NCI-H2171 (cell line): ENCODE measurements around the gene PRKAA2.
A peak's percentile ranks its signal among the peaks of the same experiment; 100 is the strongest.

Source experiments
- DNase-seq: peaks from one replicate; lab custom pipeline; 2025; lab: John Stamatoyannopoulos, UW

The PRKAA2 gene

DNA sequence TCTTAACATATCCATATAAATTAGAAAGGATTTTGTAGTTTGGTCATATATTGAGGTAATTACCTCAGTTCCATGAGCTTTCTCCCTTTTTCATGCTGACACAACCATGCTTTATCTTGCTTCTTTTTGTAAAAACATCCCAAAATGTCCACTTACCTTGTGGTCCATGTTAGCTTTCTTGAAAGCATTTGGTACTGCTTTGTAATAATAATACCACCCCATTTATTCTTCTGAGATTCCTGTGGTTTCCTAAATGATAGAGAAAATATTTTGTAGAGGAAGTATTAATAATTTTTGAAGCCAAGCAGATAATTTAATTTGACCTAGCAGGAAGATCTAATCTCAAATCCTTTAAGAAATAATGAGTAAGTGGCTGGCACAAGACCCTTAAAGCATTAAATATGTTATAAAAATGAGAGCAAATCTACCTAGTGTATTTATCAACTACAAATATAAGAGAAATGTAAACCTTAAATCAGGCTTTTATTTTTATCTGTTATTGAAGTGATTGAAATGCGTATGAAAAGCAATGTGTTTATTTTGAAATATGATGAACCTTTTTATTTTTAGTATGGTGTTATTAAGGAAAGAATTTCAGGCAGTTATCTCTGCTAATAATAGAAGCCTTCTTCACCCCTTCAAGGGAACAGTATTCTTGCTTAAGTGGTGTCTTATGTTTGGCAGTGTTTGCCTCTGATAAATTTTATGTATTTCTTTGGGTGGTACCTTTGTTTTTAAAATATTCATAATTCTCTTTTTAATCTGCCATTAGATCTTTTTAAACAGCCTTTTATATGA, 9.2 kb downstream of the PRKAA2 start:
- no peak for DNase-seq

DNA sequence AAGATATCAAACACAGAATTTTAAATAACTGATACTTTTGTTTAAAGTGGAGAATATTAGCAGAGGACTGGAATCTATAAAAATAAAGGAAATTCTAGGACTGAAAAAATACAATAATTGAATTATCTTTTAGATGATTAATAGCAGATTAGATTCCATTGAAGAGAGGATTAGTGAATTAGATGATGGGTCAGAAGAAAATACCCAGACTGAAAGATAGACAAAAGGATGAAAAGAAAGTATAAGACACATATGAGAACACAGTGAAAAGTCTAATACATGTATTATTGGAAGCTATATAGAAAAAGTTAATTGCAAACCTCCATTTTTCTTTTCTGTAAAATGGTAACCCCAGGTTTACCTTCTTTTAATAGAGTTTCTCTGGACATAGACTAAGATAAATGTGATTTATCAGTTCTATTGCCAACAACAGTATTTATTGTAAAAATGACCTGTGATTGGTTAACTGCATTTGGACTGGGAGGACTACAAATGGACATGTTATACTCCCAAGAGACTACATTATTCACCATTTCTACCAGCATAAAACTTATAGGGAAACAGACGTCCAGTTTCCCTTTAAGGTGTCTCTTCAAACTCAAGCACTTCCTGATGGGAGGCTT, 11.0 kb downstream of the PRKAA2 start:
- DNase-seq: no peak

GRCh38 chr1:56658254-56658653, 13.1 kb downstream of the PRKAA2 start:
- DNase-seq: no peak

DNA sequence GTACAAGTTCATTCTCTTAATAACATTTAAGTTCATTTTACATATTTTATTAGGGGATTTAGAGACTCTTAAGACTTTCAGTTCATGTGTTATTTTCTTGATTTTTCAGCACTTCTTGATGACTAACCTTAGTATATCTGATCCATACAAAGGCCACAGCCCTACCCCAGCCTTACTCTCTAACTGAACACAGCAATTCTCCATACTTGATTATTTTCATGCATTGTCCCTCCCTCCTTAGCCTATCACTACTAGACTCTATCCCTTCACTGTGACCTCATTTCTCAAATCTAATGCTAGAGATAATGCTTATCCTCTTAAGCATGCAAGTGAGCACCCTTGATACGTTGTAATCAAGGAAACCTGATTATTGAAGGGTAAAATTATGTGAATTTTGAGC, 15.2 kb downstream of the PRKAA2 start:
- no peak for DNase-seq

GRCh38 chr1:56663846-56664245, 18.7 kb downstream of the PRKAA2 start:
- DNase-seq: no peak

DNA sequence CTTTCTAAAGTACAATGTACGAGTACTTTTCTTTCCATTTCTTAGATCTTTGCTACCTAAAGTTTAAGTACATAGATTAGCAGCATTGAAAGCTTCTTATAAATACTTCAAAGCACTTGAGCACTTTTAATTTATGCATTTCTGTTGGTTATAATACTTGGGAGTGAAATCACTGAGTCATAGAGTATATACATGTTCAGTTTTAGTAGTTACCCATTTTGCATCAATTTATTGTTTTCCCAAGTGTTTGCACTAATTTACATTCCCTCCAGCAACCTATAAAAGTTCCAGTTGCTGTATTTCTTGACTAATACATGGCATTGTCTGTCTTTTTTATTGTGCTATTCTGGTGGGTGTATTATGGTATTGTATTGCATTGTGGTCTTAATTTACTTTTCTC, 20.3 kb downstream of the PRKAA2 start:
- DNase-seq: no peak

DNA sequence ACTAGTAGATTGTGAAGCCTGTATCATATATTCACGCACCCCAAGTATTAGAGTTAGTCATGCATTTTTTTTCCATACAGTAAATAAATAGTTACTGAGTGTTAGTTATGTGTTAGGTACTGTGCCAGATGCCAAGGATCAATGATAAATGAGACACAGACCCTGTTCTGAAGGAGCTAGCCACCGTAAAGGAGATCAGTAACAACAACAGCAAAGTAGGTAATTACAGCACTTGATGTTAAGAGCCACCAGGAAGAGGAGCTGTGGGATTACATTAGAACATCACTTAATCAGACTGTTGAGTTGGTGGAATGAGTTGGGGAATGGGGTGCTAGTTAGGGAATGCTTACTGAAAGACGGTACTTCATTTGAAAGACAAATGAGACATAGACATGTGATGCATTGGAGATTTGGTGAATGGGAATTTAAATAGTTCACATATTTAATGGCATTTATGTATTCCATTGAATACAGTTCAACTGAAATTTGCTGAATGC, 21.0 kb downstream of the PRKAA2 start:
- no peak for DNase-seq

DNA sequence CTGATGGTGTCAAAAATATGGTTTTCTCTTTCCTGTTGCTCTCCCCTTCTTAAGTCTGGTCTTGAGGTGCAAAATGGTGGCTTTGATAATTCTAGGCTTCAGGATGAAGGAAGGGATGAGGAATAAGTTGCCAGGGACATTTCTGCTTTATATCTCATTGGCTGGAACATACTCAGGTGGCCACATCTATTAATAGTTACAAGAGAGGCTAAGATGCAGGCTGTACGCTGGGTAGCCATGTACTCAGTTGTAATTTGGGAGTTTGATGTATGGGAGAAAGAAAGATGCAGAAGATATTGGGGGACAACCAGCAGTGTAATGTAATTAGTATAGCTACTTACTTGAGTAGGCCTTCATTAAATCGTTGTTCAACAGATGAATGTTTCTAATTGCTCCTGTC, 25.2 kb downstream of the PRKAA2 start:
- DNase-seq: no peak

GRCh38 chr1:56671085-56671484, 26.0 kb downstream of the PRKAA2 start:
- no peak for DNase-seq

GRCh38 chr1:56671542-56671941, 26.4 kb downstream of the PRKAA2 start:
- no peak for DNase-seq

GRCh38 chr1:56672579-56672978, 27.5 kb downstream of the PRKAA2 start:
- no peak for DNase-seq

DNA sequence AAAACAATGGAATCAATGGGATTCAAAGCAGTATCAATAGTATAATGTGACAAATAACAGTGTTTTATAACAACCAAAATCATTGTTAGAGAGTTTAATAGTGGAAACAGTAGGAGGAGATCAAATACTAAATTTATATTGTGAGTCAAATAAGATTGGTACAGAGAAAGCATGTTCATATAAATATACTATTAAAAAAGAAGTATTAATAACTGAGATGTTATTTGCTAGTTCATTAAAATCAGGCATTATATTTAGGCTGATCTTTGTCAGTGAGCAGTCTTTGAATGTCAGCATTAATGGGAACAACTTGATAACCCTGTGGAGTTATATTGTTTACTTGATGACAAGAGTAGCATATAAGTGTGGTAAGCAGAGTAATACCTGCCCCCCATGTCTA, 30.6 kb downstream of the PRKAA2 start:
- no peak for DNase-seq

GRCh38 chr1:56676571-56677035, 31.5 kb downstream of the PRKAA2 start:
- DNase-seq: no peak

DNA sequence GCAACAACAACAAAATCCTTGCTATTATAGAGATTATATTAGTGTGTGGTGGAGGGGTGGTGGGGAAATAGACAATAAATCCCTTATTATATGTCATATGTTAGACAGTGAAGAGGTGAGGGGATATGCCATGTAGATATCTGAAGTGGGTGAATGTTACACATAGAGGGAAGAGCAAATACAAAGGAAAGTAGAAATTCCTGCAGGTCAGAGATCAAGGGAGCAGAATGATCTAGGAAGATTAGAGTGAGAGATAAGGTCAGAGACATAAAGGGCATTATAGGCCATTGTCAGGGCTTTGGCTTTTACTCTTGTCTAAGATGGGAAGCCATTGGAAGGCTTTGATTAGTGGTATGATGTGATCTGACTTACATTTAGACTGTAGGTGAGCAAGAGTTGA, 38.5 kb downstream of the PRKAA2 start:
- no peak for DNase-seq

DNA sequence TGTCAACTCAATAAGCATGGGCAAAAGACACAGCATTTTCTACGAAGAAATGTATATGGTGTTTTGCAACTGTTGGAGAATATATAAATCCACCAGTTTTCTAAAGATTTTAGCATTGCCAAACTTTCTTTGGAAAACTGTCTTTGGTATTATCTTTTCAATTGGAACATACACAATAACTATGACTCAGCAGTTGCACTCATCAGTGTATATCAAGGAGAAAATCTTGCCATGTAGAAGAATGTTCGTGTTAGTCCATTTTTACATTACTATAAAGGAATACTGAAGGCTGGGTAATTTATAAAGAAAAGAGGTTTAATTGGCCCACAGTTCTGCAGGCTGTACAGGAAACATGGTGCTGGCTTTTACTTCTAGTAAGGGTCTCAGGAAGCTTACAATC, 41.1 kb downstream of the PRKAA2 start:
- no peak for DNase-seq

DNA sequence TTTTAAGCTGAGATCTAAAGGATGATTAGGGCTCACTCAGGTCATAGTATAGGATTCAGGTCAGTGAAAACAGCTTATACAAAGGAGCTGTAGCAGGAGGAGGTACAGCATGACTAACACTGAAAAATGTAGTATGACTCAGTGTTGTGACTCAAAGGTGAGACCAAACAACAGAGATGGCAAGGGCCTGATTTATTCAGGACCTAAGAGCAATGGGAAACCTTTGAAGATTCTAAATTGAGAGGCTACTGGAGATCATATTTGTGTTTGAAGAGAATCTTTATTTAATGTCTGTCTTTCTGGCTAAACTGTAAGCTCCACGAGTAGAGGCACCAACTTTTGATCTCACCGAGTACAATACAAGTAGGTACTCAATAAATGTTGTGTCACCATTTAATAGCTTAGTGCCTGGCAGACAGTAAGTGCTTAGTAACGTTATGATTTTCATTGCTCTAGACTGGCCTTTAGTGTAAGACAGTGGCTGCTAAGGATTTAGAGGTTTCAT, 43.5 kb downstream of the PRKAA2 start:
- no peak for DNase-seq

GRCh38 chr1:56696663-56697062, 51.5 kb downstream of the PRKAA2 start:
- no peak for DNase-seq

DNA sequence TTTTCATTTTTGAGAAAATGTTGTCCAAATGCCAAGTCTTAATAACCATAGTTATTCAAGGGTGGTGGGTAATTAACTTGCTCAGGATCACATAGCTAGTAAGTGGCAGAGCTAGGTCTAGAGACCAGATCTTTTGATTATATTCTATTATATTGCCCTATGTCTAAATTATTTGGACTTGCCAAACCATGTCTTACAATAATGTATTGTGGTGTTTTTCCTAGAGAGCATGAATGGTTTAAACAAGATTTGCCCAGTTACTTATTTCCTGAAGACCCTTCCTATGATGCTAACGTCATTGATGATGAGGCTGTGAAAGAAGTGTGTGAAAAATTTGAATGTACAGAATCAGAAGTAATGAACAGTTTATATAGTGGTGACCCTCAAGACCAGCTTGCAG, 58.6 kb downstream of the PRKAA2 start:
- DNase-seq: no peak

GRCh38 chr1:56707379-56707778, 62.3 kb downstream of the PRKAA2 start:
- DNase-seq: no peak

- DNase-seq: peak; percentile 18
Measured at GRCh38 chr1:56709269-56709880, 64.3 kb downstream of the PRKAA2 start.

GRCh38 chr1:56709995-56710394, 64.9 kb downstream of the PRKAA2 start:
- no peak for DNase-seq

- DNase-seq: no peak
Measured at GRCh38 chr1:56710646-56711045, 65.5 kb downstream of the PRKAA2 start.

GRCh38 chr1:56712150-56712549, 67.0 kb downstream of the PRKAA2 start:
- no peak for DNase-seq
